ENCODE results near the gene ADARB2.

GRCh38 chr10:1519391-1519790, 217.9 kb downstream of the ADARB2 start:
- no peak for TF ChIP-seq CTCF (IDR thresholded peaks at IDR 0.05)
- TF ChIP-seq POLR2A (IDR thresholded peaks at IDR 0.05): no peak
- TF ChIP-seq EP300 (IDR thresholded peaks at IDR 0.05): no peak
- TF ChIP-seq POLR2AphosphoS5 (IDR thresholded peaks at IDR 0.05): no peak
